GM06990 (cell line): Measurements from ENCODE around the gene THAP11.
"Not testable (repeated sequence)": the region's sequence is repeated elsewhere in the genome, so short reads cannot be mapped to it uniquely, and the experiment has no call there.

Source experiments
- DNase-seq: peaks from one replicate; pipeline ENCODE4 v3.0.0-alpha.2; 2011; ENCODE audit not compliant: insufficient read length; ENCODE audit errors: extremely low read depth
- H3K27me3 ChIP-seq: replicated peaks from 2 replicates; pipeline ENCODE4 v1.6.0; 2011; ENCODE audit warnings: low read length; ENCODE audit not compliant: control insufficient read depth, insufficient read depth
- H3K36me3 ChIP-seq: 2 replicates; pipeline ENCODE4 v1.5.1; 2011; ENCODE audit warnings: low read length; ENCODE audit not compliant: control insufficient read depth, insufficient read depth
- H3K4me3 ChIP-seq: replicated peaks from 2 replicates; pipeline ENCODE4 v1.5.1; 2011; ENCODE audit warnings: low read depth, mild to moderate bottlenecking, control low read depth, low read length
- TF ChIP-seq, protein P1 (sequence below): IDR thresholded peaks from 2 replicates; pipeline ENCODE4 v1.5.1; 2011; ENCODE audit warnings: low read length, control low read depth, mild to moderate bottlenecking, inconsistent platforms; ENCODE audit not compliant: insufficient read depth, poor library complexity, severe bottlenecking

THAP11 gene

DNA sequence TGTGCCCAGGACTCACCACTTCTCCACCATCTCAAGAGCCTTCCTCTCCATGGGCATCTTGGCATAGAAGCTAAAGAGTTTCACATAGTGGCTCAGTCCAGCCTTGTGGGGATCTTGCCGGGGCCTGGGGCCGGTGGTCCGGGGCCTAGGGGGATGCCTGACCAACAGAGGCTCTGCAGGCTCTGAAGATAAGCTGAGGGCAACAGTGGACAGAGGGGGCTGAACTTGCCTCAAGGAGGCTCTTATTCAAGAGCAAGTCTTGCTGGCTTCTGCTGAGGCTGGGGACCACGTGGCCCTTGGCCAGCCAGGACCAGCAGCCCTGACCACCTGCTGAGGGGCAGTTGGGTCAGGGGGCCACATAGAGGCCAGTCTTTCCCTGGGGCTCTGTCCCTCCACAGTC lies 13.5 kb upstream of the THAP11 start:
- no peaks in the 10 kb centered on the region for H3K27me3 ChIP-seq
- H3K4me3 ChIP-seq, result no peak overlapping the region
- peaks cover 19% of the 10 kb centered on the region for H3K36me3 ChIP-seq
- TF ChIP-seq, protein P1, sequence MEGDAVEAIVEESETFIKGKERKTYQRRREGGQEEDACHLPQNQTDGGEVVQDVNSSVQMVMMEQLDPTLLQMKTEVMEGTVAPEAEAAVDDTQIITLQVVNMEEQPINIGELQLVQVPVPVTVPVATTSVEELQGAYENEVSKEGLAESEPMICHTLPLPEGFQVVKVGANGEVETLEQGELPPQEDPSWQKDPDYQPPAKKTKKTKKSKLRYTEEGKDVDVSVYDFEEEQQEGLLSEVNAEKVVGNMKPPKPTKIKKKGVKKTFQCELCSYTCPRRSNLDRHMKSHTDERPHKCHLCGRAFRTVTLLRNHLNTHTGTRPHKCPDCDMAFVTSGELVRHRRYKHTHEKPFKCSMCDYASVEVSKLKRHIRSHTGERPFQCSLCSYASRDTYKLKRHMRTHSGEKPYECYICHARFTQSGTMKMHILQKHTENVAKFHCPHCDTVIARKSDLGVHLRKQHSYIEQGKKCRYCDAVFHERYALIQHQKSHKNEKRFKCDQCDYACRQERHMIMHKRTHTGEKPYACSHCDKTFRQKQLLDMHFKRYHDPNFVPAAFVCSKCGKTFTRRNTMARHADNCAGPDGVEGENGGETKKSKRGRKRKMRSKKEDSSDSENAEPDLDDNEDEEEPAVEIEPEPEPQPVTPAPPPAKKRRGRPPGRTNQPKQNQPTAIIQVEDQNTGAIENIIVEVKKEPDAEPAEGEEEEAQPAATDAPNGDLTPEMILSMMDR, result no peak
- DNase-seq, result no peak

DNA sequence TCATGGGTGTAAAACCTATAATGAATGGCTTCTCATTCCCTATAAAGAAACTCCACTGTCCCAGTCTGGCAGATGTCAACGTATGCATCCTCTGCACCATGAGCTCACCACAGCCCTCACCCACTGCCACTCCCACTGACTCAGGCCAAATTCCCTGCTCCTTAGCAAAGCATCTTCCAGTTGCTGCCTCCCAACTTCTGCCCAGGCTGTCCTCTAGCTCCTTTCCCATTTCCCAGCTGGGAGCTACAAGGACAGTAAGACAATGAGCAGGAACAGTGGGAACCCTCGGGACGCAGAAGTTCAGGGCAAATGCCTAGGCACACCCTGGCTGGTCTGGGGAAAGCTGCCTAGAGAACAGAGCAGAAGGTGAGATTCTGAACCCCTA lies 9.1 kb upstream of the THAP11 start:
- Histone ChIP-seq H3K27me3 (no peaks in the 10 kb centered on the region), H3K36me3 (peaks cover 13% of the 10 kb centered on the region), H3K4me3 (peak overlapping the region; percentile 74)
- DNase-seq, result no peak
- TF ChIP-seq, protein P1, result no peak

DNA sequence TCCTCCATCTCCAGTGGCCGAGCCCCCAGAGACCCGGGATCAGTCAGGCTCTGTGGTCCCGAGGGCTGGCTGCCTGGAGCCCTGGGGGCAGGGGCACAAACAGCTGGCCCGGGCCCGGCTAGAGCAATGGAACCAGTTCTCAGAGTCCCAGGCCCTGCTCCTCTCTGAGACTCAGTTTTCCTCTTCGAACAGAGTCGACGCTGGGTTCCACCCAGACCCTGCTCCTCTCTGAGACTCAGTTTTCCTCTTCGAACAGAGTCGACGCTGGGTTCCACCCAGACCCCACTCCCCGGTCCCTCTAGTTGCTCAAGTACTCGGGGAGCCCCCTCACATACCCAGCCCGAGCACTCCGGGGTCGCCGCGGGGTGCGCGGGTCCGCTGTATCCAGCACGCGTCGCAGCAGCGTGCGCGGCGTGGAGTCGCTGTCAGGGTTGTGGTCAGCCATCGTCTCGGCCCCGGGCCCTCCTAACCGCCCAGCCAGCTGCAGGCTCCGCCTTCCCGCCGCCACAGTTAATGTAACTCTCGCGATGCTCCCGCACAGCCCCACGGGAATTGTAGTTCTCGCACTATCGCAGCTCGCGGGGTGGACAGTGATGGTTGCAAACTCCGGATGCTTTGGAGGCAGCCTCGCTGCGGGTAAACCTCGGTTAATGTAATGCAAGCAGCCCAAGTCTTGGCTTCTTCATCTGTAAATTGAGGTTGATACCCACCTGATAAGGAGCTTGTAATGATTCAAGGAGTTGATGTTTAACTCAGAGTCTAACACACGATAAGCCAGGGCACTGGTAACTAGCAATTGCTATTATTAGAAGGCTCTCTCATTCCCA lies 8.5 kb upstream of the THAP11 start:
- Histone ChIP-seq H3K36me3 (peaks cover 8% of the 10 kb centered on the region), H3K4me3 (peak overlapping the region; percentile 74), H3K27me3 (no peaks in the 10 kb centered on the region)
- TF ChIP-seq, protein P1, result no peak
- peak; percentile 89 for DNase-seq

DNA sequence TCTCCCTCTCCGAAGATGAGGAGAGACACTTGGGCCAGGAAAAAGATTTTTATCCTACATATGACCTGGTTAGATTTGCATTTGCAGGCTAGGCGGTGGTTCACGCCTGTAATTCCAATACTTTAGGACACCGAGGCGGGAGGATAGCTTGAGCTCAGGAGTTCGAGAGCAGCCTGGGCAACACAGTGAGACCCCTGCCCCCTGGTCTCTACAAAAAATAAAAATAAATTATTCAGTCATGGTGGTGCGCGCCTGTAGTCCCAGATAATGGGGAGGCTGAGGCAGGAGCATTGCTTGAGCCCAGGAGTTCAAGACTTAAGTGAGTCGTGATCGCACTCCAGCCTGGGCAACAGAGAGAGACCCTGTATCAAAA lies 7.9 kb upstream of the THAP11 start:
- DNase-seq, result no peak
- Histone ChIP-seq H3K36me3 (peaks cover 6% of the 10 kb centered on the region; the same call in 1 of the 2 replicates), H3K27me3 (no peaks in the 10 kb centered on the region), H3K4me3 (peak overlapping the region; percentile 74)
- TF ChIP-seq, protein P1, result no peak

DNA sequence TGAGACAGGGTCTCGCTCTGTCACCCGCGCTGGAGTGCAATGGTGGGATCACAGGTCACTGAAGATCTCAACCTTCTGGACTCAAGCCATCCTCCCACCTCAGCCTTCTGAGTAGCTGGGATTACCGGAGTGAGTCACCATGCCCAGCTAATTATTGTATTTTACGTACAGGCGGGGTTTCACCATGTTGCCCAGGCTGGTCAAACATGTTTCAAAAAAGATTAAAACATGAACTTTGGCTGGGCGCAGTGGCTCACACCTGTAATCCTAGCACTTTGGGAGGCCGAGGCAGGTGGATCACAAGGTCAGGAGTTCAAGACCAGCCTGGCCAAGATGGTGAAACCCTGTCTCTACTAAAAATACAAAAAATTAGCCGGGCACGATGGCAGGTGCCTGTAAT lies 4.9 kb upstream of the THAP11 start:
- not testable (repeated sequence) for H3K36me3 ChIP-seq, H3K27me3 ChIP-seq, H3K4me3 ChIP-seq, DNase-seq

DNA sequence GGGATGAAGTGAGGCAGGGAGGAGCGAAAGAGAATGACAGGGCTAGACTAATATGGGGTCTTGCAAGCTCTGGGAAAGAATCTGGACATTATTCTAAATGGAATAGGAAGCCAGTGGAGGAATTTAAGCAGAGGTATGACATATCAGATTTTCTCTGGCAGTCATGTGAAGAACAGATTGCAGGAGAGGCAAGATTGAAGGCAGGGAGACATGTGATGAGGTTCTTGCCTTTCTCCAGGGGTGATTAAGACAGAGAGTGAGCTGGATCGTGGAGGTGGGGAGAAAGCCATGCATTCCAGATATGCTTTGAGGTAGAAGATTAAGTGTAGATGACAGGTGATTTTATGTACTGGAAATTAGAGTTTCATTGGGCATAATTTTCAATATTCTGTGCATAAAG lies 4.3 kb upstream of the THAP11 start:
- Histone ChIP-seq H3K27me3 (no peaks in the 10 kb centered on the region), H3K36me3 (no peaks in the 10 kb centered on the region), H3K4me3 (no peak overlapping the region)
- TF ChIP-seq, protein P1, result no peak
- DNase-seq, result no peak
